IMR-90 (cell line): Measurements from ENCODE around the gene NYAP1. TPM values are rescaled to one million over a fixed set of nuclear protein-coding genes. Genes with fewer than 3 reads are reported as not detected.

Source experiments
- ATAC-seq: fragments of 200-7000 bp; cut with Tn5 transposase; 2 replicates; pipeline ENCODE4 v1.9.1; 2020; ENCODE audit warnings: low read depth, mild to moderate bottlenecking, moderate library complexity
- BruUV-seq: library from RNA; stranded (reverse); fragments of 400-500 nt; replicated peaks from 2 replicates; lab custom pipeline; 2021; lab: Mats Ljungman, UMichigan
- CTCF ChIA-PET: fragments of 300-600 bp; formaldehyde crosslinking; extraction: SDS; loops from one replicate; lab custom pipeline; 2021; ENCODE audit warnings: antibody characterized with exemption; lab: Yijun Ruan, JAX
- POLR2A ChIA-PET: fragments of 300-600 bp; sonication (Branson Sonifier 250); formaldehyde crosslinking; loops from one replicate; lab custom pipeline; 2022; ENCODE audit warnings: antibody characterized with exemption; ENCODE audit not compliant: unreplicated experiment; lab: Charles Lee
- DNase-seq: peaks from one replicate; pipeline ENCODE4 v3.0.0; 2013
- H2AFZ ChIP-seq: replicated peaks from 2 replicates; pipeline ENCODE3; 2013; ENCODE audit warnings: low read length, mild to moderate bottlenecking; ENCODE audit not compliant: poor library complexity
- H2AK5ac ChIP-seq: 2 replicates; pipeline ENCODE4 v1.6.1; 2013; ENCODE audit warnings: low read depth, low read length, inconsistent platforms
- H2AK9ac ChIP-seq: replicated peaks from 2 replicates; pipeline ENCODE3; 2013; ENCODE audit warnings: mild to moderate bottlenecking, low read depth, low read length, moderate library complexity; ENCODE audit not compliant: poor library complexity
- H2BK120ac ChIP-seq: 2 replicates; pipeline ENCODE4 v1.6.1; 2013; ENCODE audit warnings: low read depth, low read length, inconsistent platforms
- H2BK15ac ChIP-seq: 3 replicates; pipeline ENCODE4 v1.6.1; 2013; ENCODE audit warnings: low read depth, low read length, inconsistent platforms
- H2BK20ac ChIP-seq: 2 replicates; pipeline ENCODE4 v1.6.1; 2013; ENCODE audit warnings: low read depth, mild to moderate bottlenecking, inconsistent platforms, low read length, moderate library complexity
- H2BK5ac ChIP-seq: 2 replicates; pipeline ENCODE4 v1.6.1; 2013; ENCODE audit warnings: mild to moderate bottlenecking, low read depth, low read length, inconsistent platforms; ENCODE audit not compliant: poor library complexity, severe bottlenecking
- H3K14ac ChIP-seq: replicated peaks from 2 replicates; pipeline ENCODE4 v1.6.1; 2013; ENCODE audit warnings: low read depth, low read length, inconsistent platforms
- H3K18ac ChIP-seq: 2 replicates; pipeline ENCODE4 v1.6.1; 2013; ENCODE audit warnings: low read depth, low read length, control low read depth
- H3K23ac ChIP-seq: 2 replicates; pipeline ENCODE4 v1.6.1; 2013; ENCODE audit warnings: low read depth, low read length, inconsistent platforms
- H3K27ac ChIP-seq: 2 replicates; pipeline ENCODE4 v1.5.1; 2013; ENCODE audit warnings: mild to moderate bottlenecking, control low read depth, low read length; ENCODE audit not compliant: insufficient read depth
- H3K27me3 ChIP-seq: 2 replicates; pipeline ENCODE4 v1.6.1; 2013; ENCODE audit warnings: low read length; ENCODE audit not compliant: control insufficient read depth, insufficient read depth
- H3K36me3 ChIP-seq: 2 replicates; pipeline ENCODE4 v1.6.1; 2013; ENCODE audit warnings: low read length, mixed read lengths; ENCODE audit not compliant: control insufficient read depth, insufficient read depth
- H3K4ac ChIP-seq: 2 replicates; pipeline ENCODE4 v1.6.1; 2013; ENCODE audit warnings: low read depth, low read length, inconsistent platforms
- H3K4me1 ChIP-seq: 2 replicates; pipeline ENCODE4 v1.6.1; 2013; ENCODE audit warnings: low read length, mixed read lengths; ENCODE audit not compliant: control insufficient read depth, insufficient read depth
- H3K4me2 ChIP-seq: 2 replicates; pipeline ENCODE4 v1.6.1; 2013; ENCODE audit warnings: low read depth, mild to moderate bottlenecking, control low read depth, low read length, moderate library complexity
- H3K4me3 ChIP-seq: 2 replicates; pipeline ENCODE4 v1.5.1; 2013; ENCODE audit warnings: low read depth, mild to moderate bottlenecking, control low read depth, low read length, moderate library complexity; ENCODE audit not compliant: insufficient read depth
- H3K56ac ChIP-seq: 2 replicates; pipeline ENCODE4 v1.6.1; 2013; ENCODE audit warnings: low read length, inconsistent platforms; ENCODE audit not compliant: insufficient read depth; ENCODE audit errors: extremely low read depth
- H3K79me1 ChIP-seq, 2 experiments: 2 replicates each; pipeline ENCODE4 v1.6.1; 2013; ENCODE audit warnings: low read length in 2 of 2, inconsistent platforms in 1 of 2, low read depth in 1 of 2
- H3K9ac ChIP-seq: 2 replicates; pipeline ENCODE4 v1.6.1; 2013; ENCODE audit warnings: low read depth, low read length, control low read depth
- H3K9me1 ChIP-seq: 2 replicates; pipeline ENCODE4 v1.6.1; 2013; ENCODE audit warnings: low read length, inconsistent platforms; ENCODE audit not compliant: insufficient read depth
- H3K9me3 ChIP-seq: 2 replicates; pipeline ENCODE4 v1.6.1; 2013; ENCODE audit warnings: low read length; ENCODE audit not compliant: control insufficient read depth, insufficient read depth
- H4K20me1 ChIP-seq: 2 replicates; pipeline ENCODE4 v1.6.1; 2013; ENCODE audit warnings: low read length, inconsistent platforms; ENCODE audit not compliant: insufficient read depth
- H4K5ac ChIP-seq: 2 replicates; pipeline ENCODE4 v1.6.1; 2013; ENCODE audit warnings: mild to moderate bottlenecking, low read depth, low read length, control low read depth
- H4K8ac ChIP-seq, 2 experiments: 2 replicates each; pipeline ENCODE4 v1.6.1; 2013; ENCODE audit warnings: low read depth in 2 of 2, low read length in 2 of 2, control low read depth in 1 of 2, inconsistent platforms in 1 of 2
- H4K91ac ChIP-seq: 2 replicates; pipeline ENCODE4 v1.6.1; 2013; ENCODE audit warnings: low read depth, low read length, inconsistent platforms; ENCODE audit not compliant: insufficient read depth
- CHD1 ChIP-seq: IDR thresholded peaks from 2 replicates; pipeline ENCODE4 v1.6.1; 2012; ENCODE audit warnings: low read depth, low read length, improper control_type of control experiment
- CTCF ChIP-seq: conservative IDR thresholded peaks from 2 replicates; pipeline ENCODE4 v1.5.1; 2012; ENCODE audit warnings: mild to moderate bottlenecking, low read depth, low read length, improper control_type of control experiment
- ELK1 ChIP-seq: fragments of 150-350 bp; IDR thresholded peaks from 2 replicates; pipeline ENCODE4 v1.6.1; 2016; ENCODE audit warnings: low read depth, mild to moderate bottlenecking, low read length, moderate library complexity, borderline replicate concordance
- FOS ChIP-seq: fragments of 150-350 bp; IDR thresholded peaks from 2 replicates; pipeline ENCODE4 v1.6.1; 2016; ENCODE audit warnings: low read depth, low read length
- MXI1 ChIP-seq: IDR thresholded peaks from 2 replicates; pipeline ENCODE4 v1.6.1; 2012; ENCODE audit warnings: low read depth, mild to moderate bottlenecking, low read length, moderate library complexity, borderline replicate concordance
- RAD21 ChIP-seq: IDR thresholded peaks from 2 replicates; pipeline ENCODE4 v1.6.1; 2012; ENCODE audit warnings: low read length, improper control_type of control experiment
- RCOR1 ChIP-seq: IDR thresholded peaks from 2 replicates; pipeline ENCODE4 v1.6.1; 2012; ENCODE audit warnings: mild to moderate bottlenecking, low read length, improper control_type of control experiment; ENCODE audit not compliant: insufficient replicate concordance
- SMC3 ChIP-seq: fragments of 150-350 bp; IDR thresholded peaks from 2 replicates; pipeline ENCODE4 v1.6.1; 2016; ENCODE audit warnings: low read depth, mild to moderate bottlenecking, antibody characterized with exemption, low read length, moderate library complexity
- WGBS, 2 experiments: methylation state at CpG; one replicate each; pipeline versions ENCODE4 v1.1.5 to v1.1.7; 2013; ENCODE audit warnings: missing lambda C conversion rate in 2 of 2; ENCODE audit not compliant: insufficient read length in 1 of 2; ENCODE audit errors: extremely low coverage in 2 of 2; 5-methylcytosine and 5-hydroxymethylcytosine counted together
- dilution Hi-C: fragments of 300-500 bp; cut with HindIII; formaldehyde crosslinking; loops from one replicate; pipeline ENCODE4 v1.14.3; 2018; ENCODE audit warnings: low sequenced_read_pairs; ENCODE audit not compliant: unreplicated experiment
- in situ Hi-C: fragments of 300-500 bp; cut with MboI; formaldehyde crosslinking; loops from 3 replicates; pipeline ENCODE4 v1.14.3; 2019; ENCODE audit warnings: low sequenced_read_pairs, inconsistent platforms, mixed read lengths
- intact Hi-C: fragments of 100-400 bp; cut with micrococcal nuclease; formaldehyde crosslinking; loops from 2 replicates; pipeline ENCODE4 v1.10.0; 2022
- polyA plus RNA-seq, 3 experiments: library from polyadenylated mRNA; depleted of rRNA; stranded (reverse); fragments of >200 nt; gene quantifications; 2 replicates each; pipeline ENCODE4 v1.2.3, GENCODE V29; 2012; ENCODE audit warnings: low replicate concordance in 1 of 3
- total RNA-seq: library from RNA; depleted of rRNA; stranded (reverse); fragments of >200 nt; gene quantifications from 2 replicates; pipeline ENCODE4 v1.2.3, GENCODE V29; 2012

Gene NYAP1
- total and polyA plus RNA-seq, 2 of the 4 experiments (the other 2 are of a cell fraction), result 0.18 to 1.3 TPM

GRCh38 chr7:100496509-100496908, 12.8 kb downstream of the NYAP1 start:
- no peak for ATAC-seq
- H3K4me2 ChIP-seq, result no peak overlapping the region
- H3K4ac ChIP-seq, result no peak overlapping the region
- H2AFZ ChIP-seq, result no peak overlapping the region
- no peaks in the 10 kb centered on the region for H4K20me1 ChIP-seq
- no peak overlapping the region for H4K8ac ChIP-seq
- H3K27ac ChIP-seq, result no peak overlapping the region
- H3K9me3 ChIP-seq, result no peaks in the 10 kb centered on the region
- H3K18ac ChIP-seq, result no peak overlapping the region
- no peak overlapping the region for H2AK9ac ChIP-seq
- no peak overlapping the region for H2BK120ac ChIP-seq
- CTCF ChIA-PET, result interaction anchor here (0.7 to 1.1 kb wide), 2 partner anchors 14 to 50 kb away, joined by 4 read pairs; no protein-coding TSS in a partner anchor
- H3K4me1 ChIP-seq, result no peaks in the 10 kb centered on the region
- H4K5ac ChIP-seq, result no peak overlapping the region
- H3K4me3 ChIP-seq, result no peak overlapping the region
- no peak for DNase-seq
- no peaks in the 10 kb centered on the region for H3K79me1 ChIP-seq
- no peaks in the 10 kb centered on the region for H3K36me3 ChIP-seq
- no peak overlapping the region for H4K91ac ChIP-seq
- H3K27me3 ChIP-seq, result peaks cover 19% of the 10 kb centered on the region
- H2BK20ac ChIP-seq, result no peak overlapping the region
- TF ChIP-seq RCOR1 (no peak), ELK1 (no peak), FOS (no peak), SMC3 (no peak), RAD21 (no peak), MXI1 (no peak), CTCF (no peak), CHD1 (no peak)
- in situ Hi-C loops, result no loop called here
- no peak overlapping the region for H3K14ac ChIP-seq
- POLR2A ChIA-PET, result no interaction called here
- no peak overlapping the region for H3K9ac ChIP-seq
- BruUV-seq, result no TSS peak
- no peaks in the 10 kb centered on the region for H3K9me1 ChIP-seq
- no CpG with 5 or more reads among the region's 6 CpGs for WGBS, 2 experiments
- H2BK5ac ChIP-seq, result no peak overlapping the region
- dilution Hi-C loops, result no loop called here
- H2AK5ac ChIP-seq, result no peak overlapping the region
- H3K23ac ChIP-seq, result no peak overlapping the region
- intact Hi-C loops, result no loop called here
- no peak overlapping the region for H3K56ac ChIP-seq
- no peak overlapping the region for H2BK15ac ChIP-seq
